Measurements from ENCODE around the gene AGBL2.
"Not testable (repeated sequence)": the region's sequence is repeated elsewhere in the genome, so short reads cannot be mapped to it uniquely, and the experiment has no call there.

The AGBL2 gene

DNA sequence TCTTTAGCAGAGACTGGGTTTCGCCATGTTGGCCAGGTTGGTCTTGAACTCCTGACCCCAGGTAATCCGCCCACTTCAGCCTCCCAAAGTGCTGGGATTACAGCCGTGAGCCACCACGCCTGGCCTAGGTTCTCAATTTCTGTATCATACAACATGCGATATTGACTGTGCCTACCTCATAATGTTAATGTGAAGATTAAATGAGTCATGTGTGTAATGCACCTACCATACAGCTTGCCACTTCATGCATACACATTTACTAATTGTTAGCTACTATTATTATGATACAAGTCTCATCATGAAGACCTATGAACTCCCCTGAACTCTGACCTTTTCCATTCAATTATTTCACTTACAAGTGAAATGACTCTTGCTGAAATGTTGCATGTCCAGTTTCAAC lies 25.7 kb downstream of the AGBL2 start:
- DNase-seq: no peak

- DNase-seq: no peak
Observed at GRCh38 chr11:47688991-47689390, 26.2 kb downstream of the AGBL2 start.

GRCh38 chr11:47688111-47688510 lies 27.1 kb downstream of the AGBL2 start:
- no peak for DNase-seq

DNA sequence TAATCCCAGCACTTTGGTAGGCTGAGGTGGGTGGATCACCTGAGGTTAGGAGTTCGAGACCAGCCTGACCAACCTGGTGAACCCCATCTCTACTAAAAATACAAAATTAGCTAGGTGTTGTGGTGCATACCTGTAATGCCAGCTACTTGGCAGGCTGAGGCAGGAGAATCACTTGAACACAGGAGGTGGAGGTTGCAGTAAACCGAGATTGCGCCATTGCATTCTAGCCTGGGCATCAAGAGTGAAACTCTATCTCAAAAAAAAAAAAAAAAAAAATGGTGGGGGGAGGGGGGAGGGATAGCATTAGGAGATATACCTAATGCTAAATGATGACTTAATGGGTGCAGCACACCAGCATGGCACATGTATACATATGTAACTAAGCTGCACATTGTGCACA lies 28.5 kb downstream of the AGBL2 start:
- not testable (repeated sequence) for DNase-seq

DNA sequence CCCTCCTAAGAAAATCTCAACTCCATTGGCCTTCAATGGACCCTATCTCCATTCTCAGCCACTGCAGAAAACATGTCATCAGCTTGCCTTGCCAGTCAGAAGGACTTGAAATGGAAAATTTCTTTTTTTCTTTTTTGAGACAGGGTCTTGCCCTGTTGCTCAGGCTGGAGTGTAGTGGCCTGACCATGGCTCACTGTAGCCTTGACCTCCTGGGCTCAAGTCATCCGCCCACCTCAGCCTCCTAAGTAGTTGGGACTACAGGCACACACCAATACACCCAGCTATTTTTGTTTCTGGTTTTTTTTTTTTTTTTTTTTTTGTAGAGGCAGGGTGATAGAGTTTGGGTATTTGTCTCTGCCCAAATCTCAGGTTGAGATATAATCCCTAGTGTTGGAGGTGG lies 29.0 kb downstream of the AGBL2 start:
- no peak for DNase-seq

DNA sequence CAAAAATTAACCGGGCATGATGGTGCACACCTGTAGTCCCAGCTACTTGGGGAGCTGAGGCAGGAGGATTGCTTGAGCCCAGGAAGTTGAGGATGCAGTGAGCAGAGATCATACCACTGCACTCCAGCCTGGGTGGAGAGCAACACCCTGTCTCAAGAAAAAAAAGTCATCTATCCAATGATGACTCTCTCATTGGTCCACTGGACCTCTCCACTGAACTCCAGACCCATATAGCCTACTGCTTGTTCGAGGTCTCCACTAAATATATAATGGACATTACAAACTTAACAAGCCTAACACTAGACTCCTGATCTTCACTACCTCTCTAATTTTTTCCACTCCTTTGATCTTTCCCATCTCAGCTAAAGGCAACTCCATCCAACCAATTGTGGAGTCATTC lies 39.3 kb downstream of the AGBL2 start:
- DNase-seq: no peak

DNA sequence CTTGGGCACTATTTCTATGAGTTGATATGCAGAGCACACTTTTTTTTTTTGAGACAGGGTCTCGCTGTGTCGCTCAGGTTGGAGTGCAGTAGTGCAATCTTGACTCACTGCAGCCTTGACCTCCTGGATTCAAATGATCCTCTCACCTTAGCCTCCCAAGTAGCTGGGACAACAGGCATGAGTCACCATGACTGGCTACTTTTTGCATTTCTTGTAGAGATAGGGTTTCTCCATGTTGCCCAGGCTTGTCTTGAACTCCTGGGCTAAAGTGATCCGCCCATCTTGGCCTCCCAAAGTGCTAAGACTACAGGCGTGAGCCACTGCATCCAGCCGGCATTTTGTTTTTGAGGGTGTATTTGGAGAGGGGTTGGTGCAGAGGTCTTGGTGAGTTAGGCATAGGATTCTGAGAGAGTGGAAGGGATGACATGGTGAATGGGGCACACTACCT lies 42.9 kb downstream of the AGBL2 start:
- no peak for DNase-seq

DNA sequence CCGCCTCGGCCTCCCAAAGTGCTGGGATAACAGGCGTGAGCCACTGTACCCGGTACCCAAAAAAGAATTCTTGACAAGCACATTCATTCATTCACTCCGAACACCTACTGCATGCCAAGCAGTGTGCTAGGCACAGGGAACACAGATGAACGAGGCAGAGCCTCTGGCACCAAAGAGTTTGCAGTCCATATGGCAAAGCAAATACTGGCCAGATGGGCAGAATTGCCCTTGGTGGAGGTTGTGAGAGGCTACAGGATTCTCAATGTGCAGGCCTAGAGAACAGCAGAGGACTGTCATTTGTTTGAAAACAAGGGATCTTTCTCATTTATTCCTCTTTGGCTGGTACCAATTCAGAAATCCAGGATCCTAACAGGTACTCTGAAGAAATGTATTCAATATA lies 45.3 kb downstream of the AGBL2 start:
- DNase-seq: no peak

DNA sequence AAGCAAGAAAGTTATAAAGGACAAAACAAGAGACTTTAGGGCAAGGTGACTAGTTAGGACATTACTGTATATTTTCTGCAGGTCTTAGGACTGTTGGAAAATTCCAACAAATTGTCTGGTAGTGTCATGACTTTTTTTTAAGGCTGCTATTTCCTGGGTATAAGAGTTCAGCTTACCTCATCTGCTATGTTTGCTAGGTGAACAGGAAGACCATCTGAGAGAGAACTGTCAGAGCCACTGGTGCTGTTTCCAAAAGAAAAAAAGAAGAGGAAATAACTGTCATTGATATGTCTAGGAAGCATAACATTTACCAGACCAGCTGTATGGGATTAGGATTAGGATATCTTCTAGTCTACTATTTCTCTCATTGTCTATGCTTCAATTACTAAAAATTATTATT lies 46.5 kb downstream of the AGBL2 start:
- DNase-seq: no peak

DNA sequence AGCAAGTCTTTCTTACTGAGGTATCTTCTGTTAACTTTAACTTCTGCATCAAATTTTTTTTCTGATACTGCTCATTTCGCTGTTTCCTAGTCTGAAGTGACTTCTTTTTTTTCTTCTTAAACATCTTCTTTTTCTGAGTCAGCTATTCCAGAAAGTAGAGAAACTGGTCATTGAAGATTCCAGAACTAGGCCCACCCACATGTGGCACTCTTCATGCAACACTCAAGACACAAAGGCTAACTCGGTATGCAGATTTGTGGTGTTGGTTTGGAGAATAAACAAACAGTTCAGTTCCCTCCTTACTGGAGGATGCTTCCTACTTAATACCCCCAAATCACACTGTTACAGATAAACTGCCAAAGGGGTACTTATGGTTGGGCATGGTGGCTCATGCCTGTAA lies 47.6 kb downstream of the AGBL2 start:
- no peak for DNase-seq

DNA sequence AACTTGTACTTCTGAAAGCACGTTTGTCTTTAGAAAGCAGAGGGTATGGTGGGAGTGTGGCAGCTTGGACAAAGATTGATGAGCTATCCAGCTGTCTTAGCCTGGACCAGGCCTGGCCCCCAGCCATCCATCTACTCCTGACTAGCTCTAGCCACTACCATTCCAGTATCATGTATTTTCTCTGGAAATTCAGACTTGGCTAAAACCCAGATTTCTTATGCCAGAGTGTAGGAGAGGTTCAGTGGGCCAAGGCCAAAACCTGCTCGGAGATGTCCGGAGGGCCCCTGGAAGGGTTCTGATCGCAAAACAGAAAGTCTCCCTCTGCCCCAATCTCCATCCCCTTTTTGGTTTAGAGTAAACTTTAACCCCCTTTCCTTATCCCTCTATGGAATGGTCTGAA lies 48.0 kb downstream of the AGBL2 start:
- DNase-seq: no peak

- not testable (repeated sequence) for DNase-seq
Observed at GRCh38 chr11:47664936-47665335, 50.2 kb downstream of the AGBL2 start.

GRCh38 chr11:47661245-47661644 lies 53.9 kb downstream of the AGBL2 start:
- DNase-seq: no peak

- no peak for DNase-seq
Observed at GRCh38 chr11:47659276-47659675, 55.9 kb downstream of the AGBL2 start.

DNA sequence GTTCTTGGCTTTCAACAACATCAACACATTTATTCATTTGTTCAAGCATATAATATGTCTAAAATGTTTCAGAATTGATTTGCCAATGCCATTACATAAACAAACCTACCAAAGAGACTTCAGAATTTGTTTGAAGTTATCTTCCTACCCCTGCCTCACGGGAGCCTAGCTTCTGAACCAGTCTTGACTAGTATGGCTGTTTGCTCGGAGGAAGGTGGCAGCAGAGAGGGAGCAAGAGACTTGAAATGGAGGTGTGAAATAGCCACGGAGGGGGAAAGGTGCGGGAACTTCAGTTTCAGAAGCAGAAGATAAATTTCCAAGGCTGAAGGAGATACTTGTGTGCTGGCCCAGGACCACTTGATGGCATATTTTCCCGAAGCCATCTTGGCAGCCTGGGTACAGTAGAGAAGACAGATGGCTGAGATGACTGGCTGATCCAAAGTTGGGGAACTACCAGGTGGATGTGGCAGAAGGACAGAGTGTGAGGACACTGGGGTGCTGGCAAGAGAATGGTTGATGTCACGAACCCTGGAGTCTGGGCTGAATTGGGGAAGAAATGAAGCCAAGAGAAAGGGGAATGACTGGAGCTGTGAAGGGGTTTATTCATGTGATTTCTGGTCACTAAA lies 58.8 kb downstream of the AGBL2 start:
- no peak for DNase-seq

DNA sequence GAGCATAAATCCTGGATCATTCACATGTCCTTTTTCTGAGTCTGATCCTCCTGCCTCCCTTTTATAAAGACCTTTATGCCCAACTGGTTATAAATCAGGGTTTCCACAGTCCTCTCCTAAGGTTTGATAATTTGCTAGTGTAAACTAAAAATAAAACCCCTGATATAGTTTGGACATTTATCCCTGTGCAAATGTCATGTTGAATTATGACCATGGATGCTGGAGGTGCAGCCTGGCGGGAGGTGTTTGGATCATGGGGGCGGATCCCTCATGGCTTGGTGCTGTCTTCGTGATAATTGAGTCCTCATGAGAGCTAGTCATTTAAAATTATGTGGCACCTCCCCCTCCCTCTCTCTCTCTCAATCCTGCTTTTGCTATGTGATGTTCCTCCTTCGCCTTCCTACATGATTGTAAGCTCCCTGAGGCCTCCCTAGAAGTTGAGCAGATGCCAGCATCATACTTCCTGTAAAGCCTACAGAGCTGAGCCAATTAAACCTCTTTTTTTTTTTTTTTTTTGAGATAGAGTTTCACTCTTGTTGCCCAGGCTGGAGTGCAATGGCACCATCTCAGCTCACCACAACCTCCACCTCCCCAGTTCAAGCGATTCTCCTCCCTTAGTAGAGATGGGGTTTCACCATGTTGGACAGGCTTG lies 63.2 kb downstream of the AGBL2 start:
- no peak for DNase-seq

DNA sequence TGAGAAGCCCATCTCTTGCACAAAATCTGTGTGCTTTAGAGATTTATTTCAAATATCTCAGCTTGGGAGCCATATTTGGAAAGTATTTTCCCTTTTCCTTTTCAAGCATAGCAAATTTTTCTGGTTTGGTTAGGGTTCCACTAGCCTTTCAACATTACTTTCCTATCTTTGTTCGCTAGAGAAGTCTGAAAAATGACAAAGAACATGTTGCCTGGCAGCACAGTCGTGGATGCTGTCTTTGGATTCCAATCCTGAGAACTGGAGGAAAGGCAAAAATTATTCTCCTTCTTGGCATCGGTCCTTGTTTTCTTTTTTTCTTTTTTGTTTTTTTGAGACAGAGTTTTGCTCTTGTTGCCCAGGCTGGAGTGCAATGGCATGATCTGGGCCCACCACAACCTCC lies 65.9 kb downstream of the AGBL2 start:
- no peak for DNase-seq

- DNase-seq: no peak
Observed at GRCh38 chr11:47646019-47646418, 69.2 kb downstream of the AGBL2 start.

DNA sequence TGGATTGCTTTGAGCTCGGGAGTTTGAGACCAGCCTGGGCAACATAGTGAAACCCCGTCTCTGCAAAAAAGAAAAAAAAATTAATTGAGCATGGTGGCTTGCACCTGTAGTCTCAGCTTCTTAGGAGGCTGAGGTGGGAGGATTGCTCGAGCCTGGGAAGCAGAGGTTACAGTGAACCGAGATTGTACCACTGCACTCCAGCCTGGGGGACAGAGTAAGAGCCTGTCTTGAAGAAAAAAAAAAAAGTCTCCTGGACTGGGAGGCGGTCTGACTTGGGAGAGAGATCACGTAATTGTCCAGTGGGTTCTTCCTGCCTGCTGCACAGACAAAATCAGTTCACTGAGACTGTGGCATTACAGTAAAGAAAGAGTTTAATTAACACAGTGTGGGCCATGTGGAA lies 69.7 kb downstream of the AGBL2 start:
- no peak for DNase-seq

DNA sequence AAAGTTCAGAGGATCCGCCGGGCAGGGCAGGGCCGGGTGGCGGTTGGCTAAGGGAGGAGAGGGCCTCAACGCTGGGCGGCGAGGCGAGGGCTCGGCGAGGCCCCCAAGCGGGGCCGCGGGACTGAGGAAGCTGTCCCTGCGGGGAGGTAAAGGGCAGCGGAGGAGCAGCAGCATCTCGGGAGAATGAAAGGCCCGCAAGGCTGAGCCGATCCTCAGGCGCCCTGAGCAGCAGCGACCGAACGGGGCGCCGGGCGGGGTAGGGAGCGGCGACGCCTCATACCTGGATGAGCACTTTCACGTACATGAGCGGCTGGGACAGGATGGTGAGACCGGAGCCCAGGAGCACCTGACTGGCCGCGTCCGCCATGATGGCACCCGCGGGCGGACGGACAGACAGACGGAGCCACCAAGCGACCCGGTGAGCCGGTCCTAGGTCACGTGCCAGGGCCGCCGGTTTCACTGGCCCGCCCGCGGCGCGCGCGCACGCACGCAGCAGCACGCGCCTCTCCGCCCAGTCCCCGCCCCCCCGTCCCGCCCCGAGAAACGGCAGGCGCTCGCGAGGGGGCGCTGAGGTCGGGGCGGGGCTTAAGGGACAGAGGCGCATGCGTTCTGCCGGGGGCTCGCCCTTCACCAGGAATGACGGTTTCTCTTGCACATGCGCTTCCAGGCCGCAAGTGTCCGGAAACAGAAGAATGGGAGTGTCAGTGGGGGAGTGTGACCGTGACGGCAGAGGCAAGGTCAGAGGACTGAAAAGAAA lies 72.9 kb downstream of the AGBL2 start, which contains the start of gene MTCH2:
Gene MTCH2, minus strand, starts transcription at position 461 of the 757 bp plus-strand sequence. Its CDS starts 94 bp downstream, at position 367.
- DNase-seq: peak; percentile 94 to 97 (median 94)

GRCh38 chr11:47641600-47642098 lies 73.5 kb downstream of the AGBL2 start:
- DNase-seq: no peak

DNA sequence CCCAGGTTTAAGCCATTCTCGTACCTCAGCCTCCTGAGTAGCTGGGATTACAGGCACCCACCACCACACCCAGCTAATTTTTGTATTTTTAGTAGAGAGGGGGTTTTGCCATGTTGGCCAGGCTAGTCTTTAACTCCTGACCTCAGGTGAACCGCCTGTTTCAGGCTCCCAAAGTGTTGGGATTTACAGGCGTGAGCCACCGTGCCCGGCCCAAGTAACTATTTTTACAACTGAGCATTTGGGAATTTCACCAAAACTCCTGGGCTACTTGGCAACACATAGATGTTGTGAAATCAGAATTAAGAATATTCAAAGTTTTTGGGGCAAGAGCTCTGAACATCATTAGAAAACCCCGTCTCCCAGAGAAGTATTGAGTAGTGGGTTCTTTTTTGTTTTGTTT lies 74.7 kb downstream of the AGBL2 start:
- not testable (repeated sequence) for DNase-seq

- not testable (repeated sequence) for DNase-seq
Observed at GRCh38 chr11:47636331-47636730, 78.8 kb downstream of the AGBL2 start.

DNA sequence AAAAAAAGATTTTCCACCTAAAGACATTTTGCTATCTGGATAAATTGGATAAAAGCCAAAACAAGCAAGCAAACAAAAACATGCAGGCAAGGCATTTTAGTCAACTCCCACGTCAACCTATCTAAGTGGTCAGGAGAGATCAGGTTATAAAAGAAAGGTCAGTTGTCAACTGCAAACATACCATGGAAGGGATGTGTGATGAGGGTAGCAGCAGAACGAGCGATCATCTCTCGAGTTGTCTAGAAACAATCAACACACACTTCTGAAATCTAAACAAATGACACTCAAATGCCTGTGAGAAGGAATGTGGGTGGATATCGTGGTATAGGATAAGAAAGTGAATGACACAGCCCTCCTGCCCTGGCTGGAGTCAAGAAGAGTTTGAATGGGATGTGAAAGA lies 83.7 kb downstream of the AGBL2 start:
- no peak for DNase-seq
